VCaP (cell line): Measurements from ENCODE around the gene CYFIP1.

Experiments used
- H3K27ac ChIP-seq: fragments of 450-650 bp; 2 replicates; pipeline ENCODE4 v1.5.1; 2017
- TF ChIP-seq, protein P1 (sequence below): fragments of 450-650 bp; conservative IDR thresholded peaks from 2 replicates; pipeline ENCODE4 v1.5.1; 2017; ENCODE audit warnings: mild to moderate bottlenecking, moderate library complexity

The CYFIP1 gene

DNA sequence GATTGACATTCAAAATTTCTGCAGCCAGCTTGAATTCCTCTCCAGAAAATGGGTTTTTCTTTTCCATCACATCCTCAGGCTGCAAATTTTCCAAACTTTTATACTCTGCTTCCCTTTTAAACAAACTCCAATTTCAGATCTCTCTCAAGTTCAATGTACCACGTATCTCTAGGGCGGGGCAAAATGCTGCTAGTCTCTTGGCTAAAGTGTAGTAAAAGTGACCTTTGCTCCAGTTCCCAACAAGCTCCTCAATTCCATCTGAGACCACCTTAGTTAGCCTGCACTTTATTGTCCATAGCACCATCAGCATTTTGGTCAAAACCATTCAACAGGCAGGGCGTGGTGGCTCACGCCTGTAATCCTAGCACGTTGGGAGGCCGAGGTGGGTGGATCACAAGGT is 95.0 kb downstream of the CYFIP1 start:
- H3K27ac ChIP-seq: no peak overlapping the region
- TF ChIP-seq, protein P1, sequence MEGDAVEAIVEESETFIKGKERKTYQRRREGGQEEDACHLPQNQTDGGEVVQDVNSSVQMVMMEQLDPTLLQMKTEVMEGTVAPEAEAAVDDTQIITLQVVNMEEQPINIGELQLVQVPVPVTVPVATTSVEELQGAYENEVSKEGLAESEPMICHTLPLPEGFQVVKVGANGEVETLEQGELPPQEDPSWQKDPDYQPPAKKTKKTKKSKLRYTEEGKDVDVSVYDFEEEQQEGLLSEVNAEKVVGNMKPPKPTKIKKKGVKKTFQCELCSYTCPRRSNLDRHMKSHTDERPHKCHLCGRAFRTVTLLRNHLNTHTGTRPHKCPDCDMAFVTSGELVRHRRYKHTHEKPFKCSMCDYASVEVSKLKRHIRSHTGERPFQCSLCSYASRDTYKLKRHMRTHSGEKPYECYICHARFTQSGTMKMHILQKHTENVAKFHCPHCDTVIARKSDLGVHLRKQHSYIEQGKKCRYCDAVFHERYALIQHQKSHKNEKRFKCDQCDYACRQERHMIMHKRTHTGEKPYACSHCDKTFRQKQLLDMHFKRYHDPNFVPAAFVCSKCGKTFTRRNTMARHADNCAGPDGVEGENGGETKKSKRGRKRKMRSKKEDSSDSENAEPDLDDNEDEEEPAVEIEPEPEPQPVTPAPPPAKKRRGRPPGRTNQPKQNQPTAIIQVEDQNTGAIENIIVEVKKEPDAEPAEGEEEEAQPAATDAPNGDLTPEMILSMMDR: no peak

DNA sequence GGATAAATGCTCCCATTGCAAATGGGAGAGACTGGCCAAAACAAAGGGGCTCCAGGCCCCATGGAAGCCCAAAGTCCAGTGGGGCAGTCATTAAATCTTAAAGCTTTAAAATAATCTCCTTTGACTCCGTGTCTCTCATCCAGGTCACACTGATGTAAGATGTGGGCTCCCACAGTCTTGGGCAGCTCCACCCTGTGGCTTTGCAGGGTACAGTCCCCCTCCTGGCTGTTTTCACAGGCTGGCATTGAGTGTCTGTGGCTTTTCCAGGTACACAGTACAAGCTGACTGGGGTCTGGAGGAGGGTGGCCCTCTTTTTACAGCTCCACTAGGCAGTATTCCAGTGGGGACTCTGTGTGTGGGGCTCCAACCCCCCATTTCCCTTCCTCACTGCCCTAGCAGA is 95.8 kb downstream of the CYFIP1 start:
- H3K27ac ChIP-seq: no peak overlapping the region
- TF ChIP-seq, protein P1: peak; percentile 36

DNA sequence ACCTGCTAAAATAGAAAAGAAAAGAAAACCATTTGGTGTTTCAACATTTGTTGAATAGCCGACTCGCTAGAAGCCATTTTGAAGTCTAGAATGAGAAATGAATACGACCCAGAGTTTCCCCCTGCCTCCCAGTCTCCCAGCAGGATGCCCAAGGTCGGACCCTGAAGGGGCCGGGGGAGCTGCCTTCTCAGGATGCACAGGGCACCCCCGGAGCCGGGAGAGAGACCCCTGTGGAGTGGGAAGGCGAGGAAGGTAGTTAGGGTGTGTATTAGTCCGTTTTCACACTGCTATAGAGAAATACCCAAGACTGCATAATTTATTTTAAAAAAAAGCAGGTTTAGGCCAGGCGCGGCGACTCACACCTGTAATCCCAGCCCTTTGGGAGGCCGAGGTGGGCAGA is 97.0 kb downstream of the CYFIP1 start:
- no peak overlapping the region for H3K27ac ChIP-seq
- TF ChIP-seq, protein P1: no peak

DNA sequence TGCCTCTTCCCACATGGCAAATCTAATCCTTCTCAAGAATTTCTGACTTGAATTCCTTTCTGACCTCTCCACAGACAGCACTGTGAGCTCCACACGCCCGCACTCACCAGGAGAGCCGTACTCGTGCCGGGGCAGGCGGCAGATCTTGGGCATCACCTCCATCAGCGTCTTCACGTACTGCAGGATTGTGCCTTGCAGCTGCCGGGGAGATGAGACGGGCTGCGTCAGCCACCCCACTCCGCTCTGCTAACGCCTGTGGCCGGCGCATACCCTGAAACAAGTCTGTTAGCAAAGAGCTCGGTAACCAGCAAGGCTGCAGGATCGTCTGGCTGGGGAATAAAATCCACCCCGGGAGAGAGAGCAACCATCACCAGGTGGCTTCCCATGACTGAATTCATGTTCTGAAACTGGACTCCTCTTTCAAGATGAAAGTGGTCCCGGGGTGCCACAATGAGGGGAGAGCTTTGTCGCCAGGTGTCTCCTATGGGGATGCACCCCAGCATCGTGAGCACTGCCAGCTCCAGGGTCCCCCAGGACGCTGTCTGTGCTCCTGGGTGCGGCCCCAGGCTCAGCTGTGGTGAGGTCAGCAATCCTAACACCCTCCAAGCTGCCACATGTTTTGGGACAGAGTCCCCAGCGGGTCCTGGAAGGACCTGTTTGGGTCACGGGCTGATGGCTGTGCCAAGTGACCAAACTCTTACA is 98.3 kb downstream of the CYFIP1 start:
- no peak overlapping the region for H3K27ac ChIP-seq

DNA sequence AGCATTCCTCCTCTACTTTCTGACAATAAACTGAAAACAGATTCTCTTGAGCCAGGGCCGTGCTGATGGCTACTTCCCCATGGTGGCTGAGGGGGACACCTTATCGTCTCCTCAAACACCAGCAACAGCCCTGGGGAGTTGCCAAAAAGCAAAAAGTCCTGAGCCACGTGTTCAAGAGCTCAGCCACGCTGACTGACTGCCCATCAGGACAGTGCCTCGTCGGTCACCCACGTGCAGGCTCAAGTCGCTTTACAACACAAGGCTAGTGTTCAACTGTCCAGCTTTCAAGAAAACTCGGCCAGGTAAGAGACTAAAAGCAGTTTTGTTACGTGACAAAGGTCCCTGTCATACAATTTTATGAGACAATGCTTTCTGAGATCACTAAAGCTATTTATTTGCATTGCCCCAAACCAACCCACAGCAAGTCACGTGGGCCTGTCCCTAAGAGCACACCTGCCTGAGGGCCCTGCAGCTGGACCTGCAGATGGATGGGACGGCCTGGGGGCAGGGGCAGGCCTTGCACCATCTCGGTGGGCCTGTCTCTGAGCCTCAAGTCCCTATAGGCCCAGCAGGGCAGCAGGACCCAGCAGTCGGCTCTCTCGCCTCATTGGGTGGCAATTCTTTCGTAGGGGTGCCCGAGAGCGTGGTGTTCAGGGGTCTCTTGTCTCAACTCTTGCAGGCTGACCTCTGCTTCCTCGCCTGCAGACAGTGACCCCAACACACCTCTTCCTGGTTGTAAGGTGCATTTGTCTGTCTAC is 99.0 kb downstream of the CYFIP1 start:
- no peak overlapping the region for H3K27ac ChIP-seq
- TF ChIP-seq, protein P1: no peak

More for the DNA sequence above, 98.3 kb downstream of the CYFIP1 start:
- TF ChIP-seq, protein P1: no peak

DNA sequence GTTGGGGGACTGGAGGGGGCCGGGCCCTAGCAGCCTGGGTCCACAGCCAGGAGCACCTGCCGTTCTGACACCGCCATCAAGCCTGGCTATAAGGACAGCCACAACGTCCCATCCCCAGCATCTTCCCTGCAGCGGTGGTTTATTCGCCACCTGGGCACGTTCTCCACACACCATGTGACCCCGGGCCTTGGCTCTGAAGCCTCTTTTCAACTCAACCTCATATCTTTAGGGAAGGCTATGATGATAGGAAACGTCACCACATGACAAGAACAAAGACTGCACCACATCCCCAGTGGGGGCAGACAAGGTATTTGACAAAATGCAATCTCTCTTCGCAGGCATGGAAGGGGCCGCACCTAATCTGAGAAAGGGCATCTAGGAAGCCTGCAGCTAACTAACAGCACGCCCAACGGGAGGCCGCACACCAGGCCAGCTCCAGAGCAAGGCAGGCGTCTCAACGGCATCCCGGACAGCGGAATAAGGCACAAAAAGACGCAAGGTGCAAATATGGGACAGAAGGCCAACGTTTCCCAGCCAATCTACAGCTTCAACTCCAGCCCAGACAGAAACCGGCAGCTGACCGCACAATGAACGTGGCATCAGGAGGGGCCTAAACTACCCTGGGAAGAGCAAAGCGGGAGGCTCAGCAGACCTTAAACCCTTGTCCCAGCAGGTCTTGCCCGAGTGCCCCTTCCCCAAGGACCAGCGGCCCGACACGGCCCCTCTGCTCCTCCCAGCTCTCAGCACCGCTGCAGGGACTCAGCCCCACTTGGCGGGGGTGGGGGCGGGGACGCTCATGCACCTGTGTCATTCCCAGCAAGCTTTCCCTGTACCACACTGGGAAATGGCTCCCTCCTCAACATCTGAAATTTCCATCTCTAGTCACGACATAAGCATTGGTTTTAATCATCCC is 99.8 kb downstream of the CYFIP1 start:
- no peak overlapping the region for H3K27ac ChIP-seq
- TF ChIP-seq, protein P1: no peak

DNA sequence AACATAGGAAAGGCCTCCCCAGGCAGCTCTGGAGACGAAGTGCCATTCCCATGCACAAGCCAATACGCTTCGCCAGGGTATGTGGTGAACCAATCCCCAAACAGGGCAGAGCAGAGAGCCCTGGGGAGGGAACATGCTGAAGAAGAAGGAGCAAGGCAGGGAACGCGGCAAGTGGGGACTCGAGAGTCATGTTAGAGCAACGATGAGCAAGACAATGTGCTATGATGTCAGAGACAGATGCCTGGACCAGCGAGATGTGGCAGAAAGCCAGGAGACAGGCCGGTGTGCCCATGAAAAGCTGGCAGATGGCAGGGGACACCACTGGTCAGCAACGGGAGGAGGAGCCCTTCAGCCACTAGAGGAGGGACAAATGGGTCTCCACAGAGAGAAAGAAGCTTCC is 102.1 kb downstream of the CYFIP1 start:
- no peak overlapping the region for H3K27ac ChIP-seq
- TF ChIP-seq, protein P1: no peak
